Activated naive CD4-positive, alpha-beta T cell treated with anti-CD3 and anti-CD28 coated beads, Interleukin-2, amount 50 U/mL, for 24 hours (primary cell): ENCODE measurements around the gene SETDB2.

Experiments used
- H3K27ac Mint-ChIP-seq: one replicate; pipeline ENCODE4 v1.8.0; 2021; ENCODE audit warnings: mild to moderate bottlenecking, mixed read lengths
- H3K27me3 Mint-ChIP-seq: one replicate; pipeline ENCODE4 v1.8.0; 2021; ENCODE audit warnings: mixed read lengths
- H3K36me3 Mint-ChIP-seq: one replicate; pipeline ENCODE4 v1.8.0; 2021; ENCODE audit warnings: mixed read lengths
- H3K4me1 Mint-ChIP-seq: one replicate; pipeline ENCODE4 v1.8.0; 2021; ENCODE audit warnings: mixed read lengths
- H3K4me3 Mint-ChIP-seq: one replicate; pipeline ENCODE4 v1.8.0; 2021; ENCODE audit warnings: mild to moderate bottlenecking, mixed read lengths
- H3K9me3 Mint-ChIP-seq: one replicate; pipeline ENCODE4 v1.8.0; 2021; ENCODE audit warnings: mixed read lengths

SETDB2 gene

GRCh38 chr13:49417161-49417560, 26.9 kb upstream of the SETDB2 start:
- Mint-ChIP-seq H3K4me3 (no peak overlapping the region), H3K9me3 (no peaks in the 10 kb centered on the region), H3K36me3 (peaks cover 2% of the 10 kb centered on the region), H3K4me1 (no peaks in the 10 kb centered on the region), H3K27me3 (no peaks in the 10 kb centered on the region), H3K27ac (no peak overlapping the region)

- Mint-ChIP-seq H3K36me3 (peaks cover 2% of the 10 kb centered on the region), H3K27ac (no peak overlapping the region), H3K4me3 (no peak overlapping the region), H3K4me1 (no peaks in the 10 kb centered on the region), H3K9me3 (no peaks in the 10 kb centered on the region), H3K27me3 (no peaks in the 10 kb centered on the region)
Observed at GRCh38 chr13:49418206-49418605, 25.9 kb upstream of the SETDB2 start.

GRCh38 chr13:49419276-49419675, 24.8 kb upstream of the SETDB2 start:
- no peaks in the 10 kb centered on the region for H3K4me1 Mint-ChIP-seq
- no peak overlapping the region for H3K27ac Mint-ChIP-seq
- no peaks in the 10 kb centered on the region for H3K36me3 Mint-ChIP-seq
- H3K4me3 Mint-ChIP-seq = no peak overlapping the region
- no peaks in the 10 kb centered on the region for H3K9me3 Mint-ChIP-seq
- no peaks in the 10 kb centered on the region for H3K27me3 Mint-ChIP-seq

- Mint-ChIP-seq H3K4me3 (no peak overlapping the region), H3K36me3 (no peaks in the 10 kb centered on the region), H3K9me3 (no peaks in the 10 kb centered on the region), H3K4me1 (no peaks in the 10 kb centered on the region), H3K27ac (no peak overlapping the region), H3K27me3 (no peaks in the 10 kb centered on the region)
Observed at GRCh38 chr13:49421391-49421790, 22.7 kb upstream of the SETDB2 start.

- peaks cover 2% of the 10 kb centered on the region for H3K36me3 Mint-ChIP-seq
- no peaks in the 10 kb centered on the region for H3K27me3 Mint-ChIP-seq
- H3K27ac Mint-ChIP-seq = no peak overlapping the region
- H3K4me1 Mint-ChIP-seq = no peaks in the 10 kb centered on the region
- no peaks in the 10 kb centered on the region for H3K9me3 Mint-ChIP-seq
- H3K4me3 Mint-ChIP-seq = no peak overlapping the region
Observed at GRCh38 chr13:49424011-49424560, 20.0 kb upstream of the SETDB2 start.

- H3K27ac Mint-ChIP-seq = no peak overlapping the region
- peaks cover 2% of the 10 kb centered on the region for H3K36me3 Mint-ChIP-seq
- no peaks in the 10 kb centered on the region for H3K27me3 Mint-ChIP-seq
- no peaks in the 10 kb centered on the region for H3K4me1 Mint-ChIP-seq
- H3K4me3 Mint-ChIP-seq = no peak overlapping the region
- H3K9me3 Mint-ChIP-seq = no peaks in the 10 kb centered on the region
Observed at GRCh38 chr13:49428041-49428763, 15.9 kb upstream of the SETDB2 start.

- Mint-ChIP-seq H3K4me1 (no peaks in the 10 kb centered on the region), H3K27me3 (no peaks in the 10 kb centered on the region), H3K4me3 (no peak overlapping the region), H3K9me3 (no peaks in the 10 kb centered on the region), H3K36me3 (peaks cover 2% of the 10 kb centered on the region), H3K27ac (no peak overlapping the region)
Observed at GRCh38 chr13:49429121-49429520, 15.0 kb upstream of the SETDB2 start.

- no peak overlapping the region for H3K27ac Mint-ChIP-seq
- no peaks in the 10 kb centered on the region for H3K4me1 Mint-ChIP-seq
- H3K9me3 Mint-ChIP-seq = no peaks in the 10 kb centered on the region
- H3K4me3 Mint-ChIP-seq = no peak overlapping the region
- no peaks in the 10 kb centered on the region for H3K36me3 Mint-ChIP-seq
- no peaks in the 10 kb centered on the region for H3K27me3 Mint-ChIP-seq
Observed at GRCh38 chr13:49435992-49436391, 8.1 kb upstream of the SETDB2 start.

- no peaks in the 10 kb centered on the region for H3K4me1 Mint-ChIP-seq
- no peaks in the 10 kb centered on the region for H3K36me3 Mint-ChIP-seq
Observed at GRCh38 chr13:49436890-49437289, 7.2 kb upstream of the SETDB2 start.

GRCh38 chr13:49437705-49438104, 6.4 kb upstream of the SETDB2 start:
- peaks cover under 1% of the 10 kb centered on the region for H3K4me1 Mint-ChIP-seq

More at GRCh38 chr13:49436890-49437289, 7.2 kb upstream of the SETDB2 start:
- H3K9me3 Mint-ChIP-seq = no peaks in the 10 kb centered on the region
- H3K4me3 Mint-ChIP-seq = no peak overlapping the region
- H3K27ac Mint-ChIP-seq = no peak overlapping the region
- no peaks in the 10 kb centered on the region for H3K27me3 Mint-ChIP-seq

GRCh38 chr13:49439609-49440008, 4.5 kb upstream of the SETDB2 start:
- H3K4me1 Mint-ChIP-seq = peaks cover 11% of the 10 kb centered on the region
- H3K9me3 Mint-ChIP-seq = no peaks in the 10 kb centered on the region
- no peak overlapping the region for H3K4me3 Mint-ChIP-seq
- no peak overlapping the region for H3K27ac Mint-ChIP-seq
- no peaks in the 10 kb centered on the region for H3K27me3 Mint-ChIP-seq
- no peaks in the 10 kb centered on the region for H3K36me3 Mint-ChIP-seq

More at GRCh38 chr13:49437705-49438104, 6.4 kb upstream of the SETDB2 start:
- H3K27ac Mint-ChIP-seq = no peak overlapping the region
- no peaks in the 10 kb centered on the region for H3K9me3 Mint-ChIP-seq
- no peaks in the 10 kb centered on the region for H3K36me3 Mint-ChIP-seq
- H3K4me3 Mint-ChIP-seq = no peak overlapping the region
- H3K27me3 Mint-ChIP-seq = no peaks in the 10 kb centered on the region

- H3K9me3 Mint-ChIP-seq = no peaks in the 10 kb centered on the region
- no peak overlapping the region for H3K4me3 Mint-ChIP-seq
- no peaks in the 10 kb centered on the region for H3K36me3 Mint-ChIP-seq
- peaks cover 23% of the 10 kb centered on the region for H3K4me1 Mint-ChIP-seq
- H3K27ac Mint-ChIP-seq = no peak overlapping the region
- no peaks in the 10 kb centered on the region for H3K27me3 Mint-ChIP-seq
Observed at GRCh38 chr13:49441312-49441711, 2.8 kb upstream of the SETDB2 start.

- H3K27me3 Mint-ChIP-seq = no peaks in the 10 kb centered on the region
- H3K27ac Mint-ChIP-seq = no peak overlapping the region
- H3K4me3 Mint-ChIP-seq = no peak overlapping the region
- H3K4me1 Mint-ChIP-seq = peaks cover 29% of the 10 kb centered on the region
- H3K36me3 Mint-ChIP-seq = no peaks in the 10 kb centered on the region
- no peaks in the 10 kb centered on the region for H3K9me3 Mint-ChIP-seq
Observed at GRCh38 chr13:49441846-49442245, 2.2 kb upstream of the SETDB2 start.

- Mint-ChIP-seq H3K4me1 (peaks cover 42% of the 10 kb centered on the region), H3K27ac (peak overlapping the region; percentile 95), H3K4me3 (peak overlapping the region; percentile 93), H3K27me3 (no peaks in the 10 kb centered on the region), H3K9me3 (no peaks in the 10 kb centered on the region), H3K36me3 (no peaks in the 10 kb centered on the region)
Observed at GRCh38 chr13:49443357-49443703, 744 bp upstream of the SETDB2 start.

- peak overlapping the region; percentile 93 for H3K27ac Mint-ChIP-seq
- H3K27me3 Mint-ChIP-seq = no peaks in the 10 kb centered on the region
- H3K36me3 Mint-ChIP-seq = peaks cover 3% of the 10 kb centered on the region
- no peaks in the 10 kb centered on the region for H3K9me3 Mint-ChIP-seq
- H3K4me3 Mint-ChIP-seq = peak overlapping the region; percentile 93
- peaks cover 56% of the 10 kb centered on the region for H3K4me1 Mint-ChIP-seq
Observed at GRCh38 chr13:49444524-49445395, 686 bp downstream of the SETDB2 start.

GRCh38 chr13:49446473-49446872, 2.4 kb downstream of the SETDB2 start:
- H3K36me3 Mint-ChIP-seq = peaks cover 4% of the 10 kb centered on the region
- peak overlapping the region; percentile 94 for H3K27ac Mint-ChIP-seq
- H3K27me3 Mint-ChIP-seq = no peaks in the 10 kb centered on the region
- H3K4me1 Mint-ChIP-seq = peaks cover 66% of the 10 kb centered on the region
- H3K4me3 Mint-ChIP-seq = peak overlapping the region; percentile 74
- no peaks in the 10 kb centered on the region for H3K9me3 Mint-ChIP-seq
